ENCODE measurements around the gene TSHR. TPM values are rescaled to one million over a fixed set of nuclear protein-coding genes. Genes with fewer than 3 reads are reported as not detected.

The TSHR gene
- total RNA-seq, 1 experiment from 2014 or later = not detected

GRCh38 chr14:81005540-81006228 lies 50.3 kb downstream of the TSHR start:
- no peak for TF ChIP-seq CTCF (IDR thresholded peaks at IDR 0.05; ENCODE audit: unreplicated experiment)

GRCh38 chr14:81006266-81006665 lies 50.8 kb downstream of the TSHR start:
- intact Hi-C loops (cut with micrococcal nuclease) = no loop called here
- no peak for TF ChIP-seq CTCF (IDR thresholded peaks at IDR 0.05; ENCODE audit: unreplicated experiment)
- BruUV-seq (replicated peaks) = no TSS peak

More at GRCh38 chr14:81005540-81006228, 50.3 kb downstream of the TSHR start:
- H3K36me3 Mint-ChIP-seq (ENCODE audit: insufficient read depth, unreplicated experiment) = no peaks in the 10 kb centered on the region
- H3K4me3 Mint-ChIP-seq (ENCODE audit: unreplicated experiment) = no peak overlapping the region
- no peak overlapping the region for H3K27ac Mint-ChIP-seq (ENCODE audit: low read depth, unreplicated experiment)
- CTCF ChIA-PET = interaction anchor here (1.0 kb wide), 1 partner anchor 9 kb away, joined by 4 read pairs; no protein-coding TSS in a partner anchor
- POLR2A ChIA-PET = no interaction called here
- H3K9me3 Mint-ChIP-seq (ENCODE audit: unreplicated experiment) = no peaks in the 10 kb centered on the region
- no peaks in the 10 kb centered on the region for H3K4me1 Mint-ChIP-seq (ENCODE audit: insufficient read depth, unreplicated experiment)
- intact Hi-C loops (cut with micrococcal nuclease) = no loop called here
- BruUV-seq (replicated peaks) = no TSS peak
- H3K27me3 Mint-ChIP-seq (ENCODE audit: insufficient read depth, unreplicated experiment) = peaks cover 4% of the 10 kb centered on the region
- DNase-seq (ENCODE audit: unreplicated experiment) = no peak

GRCh38 chr14:81007131-81007530 lies 51.7 kb downstream of the TSHR start:
- CTCF ChIA-PET = interaction anchor here (1.0 kb wide), 1 partner anchor 10 kb away, joined by 3 read pairs; no protein-coding TSS in a partner anchor
- no peak for DNase-seq (ENCODE audit: unreplicated experiment)

More at GRCh38 chr14:81006266-81006665, 50.8 kb downstream of the TSHR start:
- POLR2A ChIA-PET = no interaction called here
- no peaks in the 10 kb centered on the region for H3K9me3 Mint-ChIP-seq (ENCODE audit: unreplicated experiment)
- no peaks in the 10 kb centered on the region for H3K4me1 Mint-ChIP-seq (ENCODE audit: insufficient read depth, unreplicated experiment)
- DNase-seq (ENCODE audit: unreplicated experiment) = no peak
- H3K27me3 Mint-ChIP-seq (ENCODE audit: insufficient read depth, unreplicated experiment) = no peaks in the 10 kb centered on the region
- no peak overlapping the region for H3K27ac Mint-ChIP-seq (ENCODE audit: low read depth, unreplicated experiment)
- no peak overlapping the region for H3K4me3 Mint-ChIP-seq (ENCODE audit: unreplicated experiment)
- CTCF ChIA-PET = no interaction called here
- H3K36me3 Mint-ChIP-seq (ENCODE audit: insufficient read depth, unreplicated experiment) = no peaks in the 10 kb centered on the region

GRCh38 chr14:81009346-81009745 lies 53.9 kb downstream of the TSHR start:
- no peak for DNase-seq (ENCODE audit: unreplicated experiment)
- intact Hi-C loops (cut with micrococcal nuclease) = no loop called here
- Mint-ChIP-seq H3K27me3 (ENCODE audit: insufficient read depth, unreplicated experiment) (no peaks in the 10 kb centered on the region), H3K9me3 (ENCODE audit: unreplicated experiment) (no peaks in the 10 kb centered on the region), H3K36me3 (ENCODE audit: insufficient read depth, unreplicated experiment) (no peaks in the 10 kb centered on the region), H3K4me1 (ENCODE audit: insufficient read depth, unreplicated experiment) (no peaks in the 10 kb centered on the region), H3K27ac (ENCODE audit: low read depth, unreplicated experiment) (no peak overlapping the region), H3K4me3 (ENCODE audit: unreplicated experiment) (no peak overlapping the region)
- ChIA-PET POLR2A (interaction anchor here (0.5 kb wide), 1 partner anchor 239 kb away, joined by 3 read pairs; no protein-coding TSS in a partner anchor), CTCF (interaction anchor here (2.4 to 2.5 kb wide), 2 partner anchors 13 to 161 kb away, joined by 7 to 13 read pairs; no protein-coding TSS in a partner anchor)
- TF ChIP-seq CTCF (IDR thresholded peaks at IDR 0.05; ENCODE audit: unreplicated experiment) = no peak
- no TSS peak for BruUV-seq (replicated peaks)

More at GRCh38 chr14:81007131-81007530, 51.7 kb downstream of the TSHR start:
- Mint-ChIP-seq H3K36me3 (ENCODE audit: insufficient read depth, unreplicated experiment) (no peaks in the 10 kb centered on the region), H3K4me3 (ENCODE audit: unreplicated experiment) (no peak overlapping the region), H3K9me3 (ENCODE audit: unreplicated experiment) (no peaks in the 10 kb centered on the region), H3K4me1 (ENCODE audit: insufficient read depth, unreplicated experiment) (no peaks in the 10 kb centered on the region), H3K27ac (ENCODE audit: low read depth, unreplicated experiment) (no peak overlapping the region), H3K27me3 (ENCODE audit: insufficient read depth, unreplicated experiment) (no peaks in the 10 kb centered on the region)
- no TSS peak for BruUV-seq (replicated peaks)
- intact Hi-C loops (cut with micrococcal nuclease) = no loop called here
- POLR2A ChIA-PET = no interaction called here
- no peak for TF ChIP-seq CTCF (IDR thresholded peaks at IDR 0.05; ENCODE audit: unreplicated experiment)

All from MCF 10A (cell line).